ENCODE data around the gene AGAP3. TPM values are rescaled to one million over a fixed set of nuclear protein-coding genes. Genes with fewer than 3 reads are reported as not detected.

The AGAP3 gene
- total RNA-seq, 1 donor from 2014 or later: 156 TPM

- Histone ChIP-seq H3K79me2 (ENCODE audit: insufficient read depth, low read length) (no peaks in the 10 kb centered on the region), H3K27me3 (ENCODE audit: insufficient read depth, low read length) (no peaks in the 10 kb centered on the region), H3K4me2 (ENCODE audit: low read length) (no peak overlapping the region), H2AFZ (ENCODE audit: low read depth, low read length) (no peak overlapping the region), H3K36me3 (ENCODE audit: insufficient read depth, low read length) (peaks cover 3% of the 10 kb centered on the region), H3K9me3 (ENCODE audit: insufficient read depth, low read depth, low read length) (no peaks in the 10 kb centered on the region), H4K20me1 (ENCODE audit: insufficient read depth, low read length) (peaks cover 31% of the 10 kb centered on the region), H3K4me3 (ENCODE audit: insufficient read depth, low read depth, low read length) (no peak overlapping the region), H3K4me1 (ENCODE audit: insufficient read depth, low read length) (no peaks in the 10 kb centered on the region), H3K9ac (ENCODE audit: low read length) (no peak overlapping the region), H3K27ac (ENCODE audit: low read depth, low read length) (no peak overlapping the region)
- DNase-seq (ENCODE audit: low read depth) (no peak), FAIRE-seq (no peak)
- peak overlapping the region; percentile 54 for H3K4me3 Mint-ChIP-seq (ENCODE audit: unreplicated experiment)
- H3K9me3 Mint-ChIP-seq (ENCODE audit: unreplicated experiment): no peaks in the 10 kb centered on the region
- H3K4me1 Mint-ChIP-seq (ENCODE audit: low read depth, unreplicated experiment): no peaks in the 10 kb centered on the region
- H3K36me3 Mint-ChIP-seq (ENCODE audit: low read depth, unreplicated experiment): peaks cover 17% of the 10 kb centered on the region
- no peaks in the 10 kb centered on the region for H3K27me3 Mint-ChIP-seq (ENCODE audit: low read depth, unreplicated experiment)
- H3K27ac Mint-ChIP-seq (ENCODE audit: unreplicated experiment): peak overlapping the region; percentile 26
- TF ChIP-seq EZH2 (IDR thresholded peaks at IDR 0.05; ENCODE audit: insufficient read depth, low read length) (no peak), CTCF (IDR thresholded peaks at IDR 0.05; ENCODE audit: insufficient read depth, low read depth, low read length) (no peak)
Observed at GRCh38 chr7:151141311-151141854, 55.1 kb downstream of the AGAP3 start.

GRCh38 chr7:151141855-151142685 lies 55.8 kb downstream of the AGAP3 start:
- no peaks in the 10 kb centered on the region for H3K9me3 Mint-ChIP-seq (ENCODE audit: unreplicated experiment)
- DNase-seq (ENCODE audit: low read depth) (no peak), FAIRE-seq (no peak)
- Histone ChIP-seq H3K4me2 (ENCODE audit: low read length) (no peak overlapping the region), H3K9me3 (ENCODE audit: insufficient read depth, low read depth, low read length) (no peaks in the 10 kb centered on the region), H3K79me2 (ENCODE audit: insufficient read depth, low read length) (no peaks in the 10 kb centered on the region), H2AFZ (ENCODE audit: low read depth, low read length) (no peak overlapping the region), H4K20me1 (ENCODE audit: insufficient read depth, low read length) (peaks cover 34% of the 10 kb centered on the region), H3K27ac (ENCODE audit: low read depth, low read length) (no peak overlapping the region), H3K9ac (ENCODE audit: low read length) (no peak overlapping the region), H3K36me3 (ENCODE audit: insufficient read depth, low read length) (no peaks in the 10 kb centered on the region), H3K27me3 (ENCODE audit: insufficient read depth, low read length) (no peaks in the 10 kb centered on the region), H3K4me1 (ENCODE audit: insufficient read depth, low read length) (no peaks in the 10 kb centered on the region), H3K4me3 (ENCODE audit: insufficient read depth, low read depth, low read length) (no peak overlapping the region)
- no peaks in the 10 kb centered on the region for H3K4me1 Mint-ChIP-seq (ENCODE audit: low read depth, unreplicated experiment)
- no peaks in the 10 kb centered on the region for H3K27me3 Mint-ChIP-seq (ENCODE audit: low read depth, unreplicated experiment)
- peaks cover 20% of the 10 kb centered on the region for H3K36me3 Mint-ChIP-seq (ENCODE audit: low read depth, unreplicated experiment)
- TF ChIP-seq CTCF (IDR thresholded peaks at IDR 0.05; ENCODE audit: insufficient read depth, low read depth, low read length): no peak
- no peak for TF ChIP-seq EZH2 (IDR thresholded peaks at IDR 0.05; ENCODE audit: insufficient read depth, low read length)
- peak overlapping the region; percentile 26 for H3K27ac Mint-ChIP-seq (ENCODE audit: unreplicated experiment)
- H3K4me3 Mint-ChIP-seq (ENCODE audit: unreplicated experiment): no peak overlapping the region

- H3K4me1 Mint-ChIP-seq (ENCODE audit: low read depth, unreplicated experiment): no peaks in the 10 kb centered on the region
- H3K4me3 Mint-ChIP-seq (ENCODE audit: unreplicated experiment): no peak overlapping the region
- no peak overlapping the region for H3K4me2 ChIP-seq (ENCODE audit: low read length)
- peaks cover under 1% of the 10 kb centered on the region for H3K27me3 Mint-ChIP-seq (ENCODE audit: low read depth, unreplicated experiment)
- H4K20me1 ChIP-seq (ENCODE audit: insufficient read depth, low read length): peaks cover 40% of the 10 kb centered on the region
- no peak overlapping the region for H3K27ac Mint-ChIP-seq (ENCODE audit: unreplicated experiment)
- no peaks in the 10 kb centered on the region for H3K36me3 ChIP-seq (ENCODE audit: insufficient read depth, low read length)
- no peak overlapping the region for H2AFZ ChIP-seq (ENCODE audit: low read depth, low read length)
- no peak for DNase-seq (ENCODE audit: low read depth)
- H3K79me2 ChIP-seq (ENCODE audit: insufficient read depth, low read length): no peaks in the 10 kb centered on the region
- no peaks in the 10 kb centered on the region for H3K27me3 ChIP-seq (ENCODE audit: insufficient read depth, low read length)
- no peak overlapping the region for H3K9ac ChIP-seq (ENCODE audit: low read length)
- FAIRE-seq: no peak
- H3K9me3 Mint-ChIP-seq (ENCODE audit: unreplicated experiment): no peaks in the 10 kb centered on the region
- H3K27ac ChIP-seq (ENCODE audit: low read depth, low read length): no peak overlapping the region
- no peak overlapping the region for H3K4me3 ChIP-seq (ENCODE audit: insufficient read depth, low read depth, low read length)
- TF ChIP-seq CTCF (IDR thresholded peaks at IDR 0.05; ENCODE audit: insufficient read depth, low read depth, low read length): no peak
- TF ChIP-seq EZH2 (IDR thresholded peaks at IDR 0.05; ENCODE audit: insufficient read depth, low read length): no peak
- no peaks in the 10 kb centered on the region for H3K9me3 ChIP-seq (ENCODE audit: insufficient read depth, low read depth, low read length)
- peaks cover 24% of the 10 kb centered on the region for H3K36me3 Mint-ChIP-seq (ENCODE audit: low read depth, unreplicated experiment)
- H3K4me1 ChIP-seq (ENCODE audit: insufficient read depth, low read length): no peaks in the 10 kb centered on the region
Observed at GRCh38 chr7:151142686-151143040, 56.4 kb downstream of the AGAP3 start.

All from astrocyte (in vitro differentiated cells and primary cell).